Measurements from ENCODE around the gene BOK.
A peak's percentile ranks its signal among the peaks of the same experiment; 100 is the strongest.
"Not testable (repeated sequence)": the region's sequence is repeated elsewhere in the genome, so short reads cannot be mapped to it uniquely, and the experiment has no call there.

BOK gene

GRCh38 chr2:241558532-241559322 is at the start of gene BOK:
Gene BOK, plus strand, starts transcription at chr2:241558745. Its CDS starts 739 bp downstream, at chr2:241559484.
- no peak for DNase-seq (ENCODE audit: low read depth in 3 of 3)

GRCh38 chr2:241509155-241509784 is 49.3 kb upstream of the BOK start:
- DNase-seq (ENCODE audit: low read depth in 3 of 3): peak in 1 of 3 experiments; percentile 12

GRCh38 chr2:241511091-241511741 is 47.3 kb upstream of the BOK start:
- DNase-seq (ENCODE audit: low read depth in 3 of 3): no peak

GRCh38 chr2:241514553-241514952 is 44.0 kb upstream of the BOK start:
- DNase-seq (ENCODE audit: low read depth in 3 of 3): no peak

GRCh38 chr2:241514986-241515737 is 43.4 kb upstream of the BOK start:
- no peak for DNase-seq (ENCODE audit: low read depth in 3 of 3)

GRCh38 chr2:241516520-241516965 is 42.0 kb upstream of the BOK start:
- no peak for DNase-seq (ENCODE audit: low read depth in 3 of 3)

- DNase-seq (ENCODE audit: low read depth in 3 of 3): no peak
Measured at GRCh38 chr2:241517297-241517696, 41.2 kb upstream of the BOK start.

GRCh38 chr2:241519669-241520068 is 38.9 kb upstream of the BOK start:
- no peak for DNase-seq (ENCODE audit: low read depth in 3 of 3)

GRCh38 chr2:241522477-241522876 is 36.1 kb upstream of the BOK start:
- DNase-seq (ENCODE audit: low read depth in 3 of 3): no peak

GRCh38 chr2:241525818-241526780 is 32.4 kb upstream of the BOK start:
- DNase-seq (ENCODE audit: low read depth in 3 of 3): not testable (repeated sequence)

- no peak for DNase-seq (ENCODE audit: low read depth in 3 of 3)
Measured at GRCh38 chr2:241530571-241530970, 28.0 kb upstream of the BOK start.

GRCh38 chr2:241531161-241531722 is 27.3 kb upstream of the BOK start:
- DNase-seq (ENCODE audit: low read depth in 3 of 3): no peak

GRCh38 chr2:241532168-241532567 is 26.4 kb upstream of the BOK start:
- no peak for DNase-seq (ENCODE audit: low read depth in 3 of 3)

- DNase-seq (ENCODE audit: low read depth in 3 of 3): no peak
Measured at GRCh38 chr2:241532733-241533601, 25.6 kb upstream of the BOK start.

- no peak for DNase-seq (ENCODE audit: low read depth in 3 of 3)
Measured at GRCh38 chr2:241534293-241534692, 24.3 kb upstream of the BOK start.

- no peak for DNase-seq (ENCODE audit: low read depth in 3 of 3)
Measured at GRCh38 chr2:241534701-241535375, 23.7 kb upstream of the BOK start.

GRCh38 chr2:241535871-241536655 is 22.5 kb upstream of the BOK start:
- no peak for DNase-seq (ENCODE audit: low read depth in 3 of 3)
